ENCODE data around the gene KRR1. TPM values are rescaled to one million over a fixed set of nuclear protein-coding genes. Genes with fewer than 3 reads are reported as not detected.
"Not testable (repeated sequence)": the region's sequence is repeated elsewhere in the genome, so short reads cannot be mapped to it uniquely, and the experiment has no call there.

The KRR1 gene
- total RNA-seq, 1 donor from 2014 or later: 71.2 TPM

DNA sequence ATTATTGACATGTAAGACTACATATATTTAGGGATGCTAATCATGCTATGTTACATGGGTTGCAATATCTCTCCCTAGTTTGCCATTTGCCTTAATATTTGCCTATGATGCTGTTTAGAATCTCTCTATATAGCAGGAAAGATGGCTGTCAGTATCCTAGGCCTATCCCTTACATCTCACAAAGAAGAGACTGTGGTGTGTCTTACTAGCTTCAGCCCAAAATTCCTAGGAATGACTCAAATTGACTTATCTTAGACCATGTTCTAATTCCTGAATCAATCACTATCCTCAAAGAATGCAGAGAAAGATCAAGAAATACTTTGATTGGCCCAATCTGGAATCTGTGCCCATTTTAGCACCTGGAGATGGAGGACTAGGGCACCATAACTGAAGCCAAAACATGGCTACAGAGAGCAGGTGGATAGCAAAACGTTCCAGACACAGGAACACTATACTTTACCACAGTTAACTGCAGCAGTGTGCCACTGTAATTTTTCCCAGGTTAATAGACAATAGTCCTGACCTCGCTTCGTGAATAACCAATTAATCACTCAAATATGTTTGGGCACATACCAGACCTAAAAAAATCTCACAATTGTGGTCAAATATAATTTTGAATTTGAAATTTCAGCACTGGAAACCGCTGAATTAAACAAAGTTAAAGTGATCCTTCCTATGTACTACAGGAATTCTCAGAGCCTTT, 63.6 kb downstream of the KRR1 start:
- no peaks in the 10 kb centered on the region for H3K36me3 Mint-ChIP-seq (ENCODE audit: insufficient read depth)
- H3K4me3 Mint-ChIP-seq (ENCODE audit: low read depth): no peak overlapping the region
- H3K9me3 Mint-ChIP-seq (ENCODE audit: low read depth): peaks cover 3% of the 10 kb centered on the region
- H3K27me3 Mint-ChIP-seq: no peaks in the 10 kb centered on the region
- DNase-seq (ENCODE audit: low spot score, unreplicated experiment): no peak
- peaks cover 15% of the 10 kb centered on the region for H3K4me1 Mint-ChIP-seq (ENCODE audit: low read depth)
- no peak overlapping the region for H3K27ac Mint-ChIP-seq
- TF ChIP-seq, protein P1, sequence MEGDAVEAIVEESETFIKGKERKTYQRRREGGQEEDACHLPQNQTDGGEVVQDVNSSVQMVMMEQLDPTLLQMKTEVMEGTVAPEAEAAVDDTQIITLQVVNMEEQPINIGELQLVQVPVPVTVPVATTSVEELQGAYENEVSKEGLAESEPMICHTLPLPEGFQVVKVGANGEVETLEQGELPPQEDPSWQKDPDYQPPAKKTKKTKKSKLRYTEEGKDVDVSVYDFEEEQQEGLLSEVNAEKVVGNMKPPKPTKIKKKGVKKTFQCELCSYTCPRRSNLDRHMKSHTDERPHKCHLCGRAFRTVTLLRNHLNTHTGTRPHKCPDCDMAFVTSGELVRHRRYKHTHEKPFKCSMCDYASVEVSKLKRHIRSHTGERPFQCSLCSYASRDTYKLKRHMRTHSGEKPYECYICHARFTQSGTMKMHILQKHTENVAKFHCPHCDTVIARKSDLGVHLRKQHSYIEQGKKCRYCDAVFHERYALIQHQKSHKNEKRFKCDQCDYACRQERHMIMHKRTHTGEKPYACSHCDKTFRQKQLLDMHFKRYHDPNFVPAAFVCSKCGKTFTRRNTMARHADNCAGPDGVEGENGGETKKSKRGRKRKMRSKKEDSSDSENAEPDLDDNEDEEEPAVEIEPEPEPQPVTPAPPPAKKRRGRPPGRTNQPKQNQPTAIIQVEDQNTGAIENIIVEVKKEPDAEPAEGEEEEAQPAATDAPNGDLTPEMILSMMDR (IDR thresholded peaks at IDR 0.05; ENCODE audit: unreplicated experiment): no peak

DNA sequence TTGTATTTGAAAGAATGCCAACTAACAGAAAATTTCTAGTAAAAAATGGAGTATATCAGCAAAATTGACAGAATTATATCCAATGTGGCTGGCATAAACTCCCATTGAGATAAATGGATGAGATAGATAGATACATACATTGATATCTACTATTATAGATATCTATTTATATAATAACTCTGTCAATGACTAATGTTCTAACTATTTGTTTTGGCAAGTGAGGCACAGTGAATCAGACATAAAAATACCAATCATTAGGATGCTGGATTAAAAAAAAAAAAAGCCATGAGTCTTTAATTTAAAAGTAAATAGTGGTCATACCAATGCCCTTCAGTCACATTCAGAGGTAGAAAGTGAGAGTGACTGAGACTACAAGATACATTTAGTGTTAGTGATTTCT, 64.6 kb downstream of the KRR1 start:
- Mint-ChIP-seq H3K27me3 (no peaks in the 10 kb centered on the region), H3K36me3 (ENCODE audit: insufficient read depth) (no peaks in the 10 kb centered on the region), H3K9me3 (ENCODE audit: low read depth) (peaks cover 3% of the 10 kb centered on the region), H3K27ac (no peak overlapping the region), H3K4me3 (ENCODE audit: low read depth) (no peak overlapping the region), H3K4me1 (ENCODE audit: low read depth) (peaks cover 15% of the 10 kb centered on the region)
- no peak for DNase-seq (ENCODE audit: low spot score, unreplicated experiment)
- TF ChIP-seq, protein P1 (IDR thresholded peaks at IDR 0.05; ENCODE audit: unreplicated experiment): no peak

DNA sequence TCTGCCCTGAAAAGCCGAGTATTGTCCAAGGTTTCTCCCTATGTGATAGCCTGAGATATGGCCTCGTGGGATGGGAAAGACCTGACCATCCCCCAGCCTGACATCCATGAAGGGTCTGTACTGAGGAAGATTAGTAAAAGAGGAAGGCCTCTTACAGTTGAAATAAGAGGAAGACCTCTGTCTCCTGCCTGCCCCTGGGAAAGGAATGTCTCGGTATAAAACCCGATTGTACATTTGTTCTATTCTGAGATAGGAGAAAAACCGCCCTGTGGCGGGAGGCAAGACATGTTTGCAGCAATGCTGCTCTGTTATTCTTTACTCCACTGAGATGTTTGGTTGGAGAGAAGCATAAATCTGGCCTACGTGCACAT, 66.3 kb downstream of the KRR1 start:
- peaks cover 15% of the 10 kb centered on the region for H3K4me1 Mint-ChIP-seq (ENCODE audit: low read depth)
- not testable (repeated sequence) for H3K27me3 Mint-ChIP-seq

DNA sequence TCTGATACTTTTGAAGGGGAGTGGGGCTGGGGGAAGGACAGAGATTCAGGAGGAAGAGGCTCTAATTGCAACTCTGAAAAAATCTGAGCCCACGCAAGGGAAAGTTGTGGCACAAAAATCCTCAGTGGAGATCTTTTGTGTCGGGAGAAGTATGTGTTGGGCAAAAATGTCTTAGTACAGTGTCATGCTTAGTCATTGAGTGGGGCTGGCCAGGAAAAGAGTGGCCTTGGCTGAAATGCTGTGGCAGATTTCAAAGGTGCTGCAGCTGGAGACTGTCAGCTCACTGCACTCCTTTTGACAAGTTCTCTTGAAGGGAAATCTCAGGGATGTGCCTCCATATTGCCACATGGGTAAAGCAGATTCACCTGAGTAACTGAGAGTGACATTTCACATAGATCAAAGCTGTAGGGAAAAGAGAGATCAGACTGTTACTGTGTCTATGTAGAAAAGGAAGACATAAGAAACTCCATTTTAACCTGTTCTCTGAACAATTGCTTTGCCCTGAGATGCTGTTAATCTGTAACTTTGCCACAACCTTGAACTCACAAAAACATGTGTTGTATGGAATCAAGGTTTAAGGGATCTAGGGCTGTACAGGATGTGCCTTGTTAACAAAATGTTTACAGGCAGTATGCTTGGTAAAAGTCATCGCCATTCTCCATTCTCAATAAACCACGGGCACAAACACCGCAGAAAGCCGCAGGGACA, 66.8 kb downstream of the KRR1 start:
- Mint-ChIP-seq H3K4me1 (ENCODE audit: low read depth) (peaks cover 15% of the 10 kb centered on the region), H3K27ac (peak overlapping the region; percentile 85), H3K27me3 (no peaks in the 10 kb centered on the region), H3K36me3 (ENCODE audit: insufficient read depth) (no peaks in the 10 kb centered on the region), H3K4me3 (ENCODE audit: low read depth) (no peak overlapping the region), H3K9me3 (ENCODE audit: low read depth) (peaks cover 9% of the 10 kb centered on the region)
- TF ChIP-seq, protein P1 (IDR thresholded peaks at IDR 0.05; ENCODE audit: unreplicated experiment): no peak
- no peak for DNase-seq (ENCODE audit: low spot score, unreplicated experiment)

More for the DNA sequence above, 66.3 kb downstream of the KRR1 start:
- not testable (repeated sequence) for DNase-seq (ENCODE audit: low spot score, unreplicated experiment); H3K4me3 Mint-ChIP-seq (ENCODE audit: low read depth); H3K9me3 Mint-ChIP-seq (ENCODE audit: low read depth); H3K36me3 Mint-ChIP-seq (ENCODE audit: insufficient read depth); H3K27ac Mint-ChIP-seq

DNA sequence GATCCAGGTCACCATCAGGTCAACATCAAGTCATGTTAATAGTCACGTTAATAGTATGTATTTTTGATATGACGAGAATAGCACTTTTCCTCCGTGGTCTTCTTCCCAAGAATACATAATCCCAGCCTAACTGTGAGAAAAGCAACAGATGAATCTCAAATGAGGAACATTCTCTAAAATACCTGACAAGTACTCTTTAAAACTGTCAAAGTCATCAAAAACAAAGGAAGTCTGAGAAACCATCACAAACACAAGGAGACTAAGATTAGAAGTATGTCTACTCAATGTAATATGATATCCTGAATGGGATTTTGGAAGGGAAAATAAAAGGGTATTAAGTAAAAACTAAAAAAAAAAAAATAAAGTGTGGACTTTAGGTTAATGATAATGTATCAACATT, 67.7 kb downstream of the KRR1 start:
- TF ChIP-seq, protein P1 (IDR thresholded peaks at IDR 0.05; ENCODE audit: unreplicated experiment): no peak
- H3K4me1 Mint-ChIP-seq (ENCODE audit: low read depth): peaks cover 15% of the 10 kb centered on the region
- no peak overlapping the region for H3K4me3 Mint-ChIP-seq (ENCODE audit: low read depth)
- no peaks in the 10 kb centered on the region for H3K36me3 Mint-ChIP-seq (ENCODE audit: insufficient read depth)
- H3K9me3 Mint-ChIP-seq (ENCODE audit: low read depth): peaks cover 9% of the 10 kb centered on the region
- no peaks in the 10 kb centered on the region for H3K27me3 Mint-ChIP-seq
- no peak overlapping the region for H3K27ac Mint-ChIP-seq
- no peak for DNase-seq (ENCODE audit: low spot score, unreplicated experiment)

DNA sequence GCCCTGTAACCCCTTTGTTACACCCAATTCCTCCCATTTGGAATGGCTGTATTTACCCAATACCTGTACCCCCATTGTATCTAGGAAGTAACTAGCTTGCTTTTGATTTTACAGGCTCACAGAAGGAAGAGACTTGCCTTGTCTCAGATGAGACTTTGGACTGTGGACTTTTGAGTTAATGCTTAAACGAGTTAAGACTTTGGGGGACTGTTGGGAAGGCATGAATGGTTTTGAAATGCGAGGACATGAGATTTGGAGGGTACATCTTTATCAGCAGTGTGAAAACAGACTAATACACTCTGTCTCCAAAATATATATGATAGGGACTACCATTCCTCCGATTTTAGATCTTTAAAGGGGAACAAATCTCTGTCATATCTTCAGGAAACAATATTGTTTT, 69.0 kb downstream of the KRR1 start:
- peaks cover 15% of the 10 kb centered on the region for H3K4me1 Mint-ChIP-seq (ENCODE audit: low read depth)
- H3K27ac Mint-ChIP-seq; H3K9me3 Mint-ChIP-seq (ENCODE audit: low read depth); H3K36me3 Mint-ChIP-seq (ENCODE audit: insufficient read depth); DNase-seq (ENCODE audit: low spot score, unreplicated experiment); H3K4me3 Mint-ChIP-seq (ENCODE audit: low read depth); H3K27me3 Mint-ChIP-seq: not testable (repeated sequence)

DNA sequence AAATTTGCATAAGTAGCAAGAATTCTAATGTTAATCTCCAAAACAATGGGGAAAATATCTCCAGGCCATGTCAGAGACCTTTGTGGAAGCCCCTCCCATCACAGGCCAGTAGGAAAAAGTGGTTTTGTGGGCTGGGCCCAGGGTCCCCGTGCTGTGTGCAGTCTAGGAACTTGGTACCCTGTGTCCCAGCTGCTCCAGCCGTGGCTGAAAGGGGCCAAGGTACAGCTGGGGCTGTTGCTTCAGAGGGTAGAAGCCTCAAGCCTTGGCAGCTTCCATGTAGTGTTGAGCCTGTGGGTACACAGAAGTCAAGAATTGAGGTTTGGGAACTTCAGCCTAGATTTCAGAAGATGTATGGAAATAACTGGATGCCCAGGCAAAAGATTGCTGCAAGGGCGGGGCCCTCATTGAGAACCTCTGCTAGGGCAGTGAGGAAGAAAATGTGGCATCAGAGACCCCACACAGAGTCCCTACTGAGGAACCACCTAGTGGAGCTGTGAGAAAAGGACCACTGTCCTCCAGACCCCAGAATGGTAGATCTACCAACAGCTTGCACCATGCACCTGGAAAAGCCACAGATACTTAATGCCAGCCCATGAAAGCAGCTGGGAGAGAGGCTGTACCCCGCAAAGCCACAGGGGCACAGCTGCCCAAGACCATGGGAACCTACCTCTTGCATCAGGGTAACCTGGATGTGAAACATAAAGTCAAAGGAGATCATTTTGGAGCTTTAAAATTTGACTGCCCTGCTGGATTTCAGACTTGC, 69.5 kb downstream of the KRR1 start:
- not testable (repeated sequence) for DNase-seq (ENCODE audit: low spot score, unreplicated experiment); H3K27me3 Mint-ChIP-seq; H3K27ac Mint-ChIP-seq; H3K36me3 Mint-ChIP-seq (ENCODE audit: insufficient read depth); H3K9me3 Mint-ChIP-seq (ENCODE audit: low read depth); H3K4me3 Mint-ChIP-seq (ENCODE audit: low read depth)
- H3K4me1 Mint-ChIP-seq (ENCODE audit: low read depth): peaks cover 15% of the 10 kb centered on the region
